Measurements from ENCODE around the gene SMIM36.
"Not testable (repeated sequence)": the region's sequence is repeated elsewhere in the genome, so short reads cannot be mapped to it uniquely, and the experiment has no call there.

SMIM36 gene

DNA sequence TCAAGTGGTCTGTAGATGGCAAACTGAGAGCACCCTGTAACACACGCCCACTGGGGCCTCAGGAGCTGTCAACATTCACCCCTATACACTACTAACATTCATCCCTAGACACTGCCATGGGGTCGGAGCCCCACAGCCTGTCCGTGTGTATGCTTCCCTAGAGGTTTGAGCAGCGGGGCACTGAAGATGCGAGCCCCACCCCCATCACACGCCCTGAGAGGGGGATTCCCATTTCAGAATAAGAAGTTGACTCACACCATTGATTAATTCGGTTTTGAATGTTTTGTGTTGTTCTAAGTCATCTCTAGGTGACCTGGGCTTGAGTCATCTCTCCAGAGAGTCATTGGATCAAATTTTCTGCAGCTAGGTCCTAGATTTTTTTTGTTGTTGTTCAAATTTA, 52.3 kb downstream of the SMIM36 start:
- H3K27ac ChIP-seq = no peak overlapping the region
- DNase-seq (ENCODE audit: low read depth, low spot score) = no peak

DNA sequence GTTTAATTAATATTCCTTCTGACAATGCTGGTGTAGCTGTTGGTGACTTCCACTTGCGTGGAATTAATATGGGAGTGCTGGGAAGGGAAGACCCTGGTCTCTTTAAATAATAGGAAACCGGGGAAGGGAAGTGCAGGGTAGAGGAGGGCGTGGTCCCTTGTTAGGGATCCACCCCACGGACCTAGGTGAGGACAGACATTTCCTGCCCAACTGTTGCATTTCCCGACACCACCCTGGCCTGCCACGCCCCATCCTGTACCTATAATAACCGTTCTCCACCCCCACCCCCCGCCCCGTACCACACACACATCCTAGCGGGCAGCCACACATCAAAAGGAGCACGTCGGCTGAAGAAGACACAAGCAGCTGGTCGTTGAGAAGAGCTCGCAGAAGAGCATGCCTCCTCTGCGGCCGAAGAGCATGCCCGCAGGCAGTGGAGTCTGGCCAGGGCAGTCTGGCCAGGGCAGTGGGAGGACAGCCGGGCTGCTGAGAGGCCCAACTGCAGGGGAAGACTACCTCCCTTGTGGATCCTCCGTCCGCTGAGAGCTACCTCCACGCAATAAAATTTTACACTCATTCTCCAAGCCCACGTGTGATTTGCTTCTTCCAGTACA, 52.9 kb downstream of the SMIM36 start:
- no peak overlapping the region for H3K27ac ChIP-seq
- no peak for DNase-seq (ENCODE audit: low read depth, low spot score)

DNA sequence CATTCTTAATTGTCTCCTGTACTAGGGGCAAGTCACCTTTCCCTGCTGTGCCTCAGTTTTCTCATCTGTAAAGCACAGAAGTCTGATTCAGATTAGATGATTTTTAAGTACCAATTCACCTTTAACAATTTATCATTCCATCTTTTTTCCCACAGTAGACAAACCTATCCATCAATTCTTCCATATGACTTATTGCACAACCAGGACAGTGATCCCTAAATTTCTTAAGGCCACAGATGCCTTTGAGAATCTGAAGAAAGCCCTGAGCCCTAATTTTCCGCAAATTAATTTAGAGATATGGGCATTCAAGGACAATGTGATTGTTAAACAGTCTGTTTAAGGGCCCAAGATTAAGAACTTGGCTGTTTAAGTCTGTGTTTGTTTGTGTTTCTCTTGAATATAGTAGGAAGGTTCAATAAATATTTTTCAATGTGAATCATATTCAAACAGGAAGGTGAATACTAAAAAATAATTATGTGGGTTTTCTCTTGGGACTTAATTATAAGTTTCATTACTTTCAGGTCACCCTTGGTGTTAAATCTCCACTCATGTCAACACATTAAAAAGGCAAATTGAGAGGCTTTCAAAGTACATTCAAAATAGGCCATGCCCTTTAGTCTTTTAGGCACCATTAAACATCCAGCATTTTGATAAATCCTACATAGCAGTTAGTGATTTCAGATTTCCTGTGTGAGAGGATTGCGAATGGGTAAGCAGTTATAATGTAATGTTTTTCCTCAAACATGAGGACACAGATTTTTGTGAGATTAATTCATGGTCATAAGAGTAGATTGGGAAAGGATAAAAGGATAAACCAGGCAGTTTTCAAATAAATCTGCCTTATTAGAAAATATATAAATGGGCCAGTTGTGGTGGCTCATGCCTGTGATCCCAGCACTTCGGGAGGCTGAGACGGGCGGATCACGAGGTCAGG, 54.7 kb downstream of the SMIM36 start:
- no peak for DNase-seq (ENCODE audit: low read depth, low spot score)
- H3K27ac ChIP-seq = no peak overlapping the region

DNA sequence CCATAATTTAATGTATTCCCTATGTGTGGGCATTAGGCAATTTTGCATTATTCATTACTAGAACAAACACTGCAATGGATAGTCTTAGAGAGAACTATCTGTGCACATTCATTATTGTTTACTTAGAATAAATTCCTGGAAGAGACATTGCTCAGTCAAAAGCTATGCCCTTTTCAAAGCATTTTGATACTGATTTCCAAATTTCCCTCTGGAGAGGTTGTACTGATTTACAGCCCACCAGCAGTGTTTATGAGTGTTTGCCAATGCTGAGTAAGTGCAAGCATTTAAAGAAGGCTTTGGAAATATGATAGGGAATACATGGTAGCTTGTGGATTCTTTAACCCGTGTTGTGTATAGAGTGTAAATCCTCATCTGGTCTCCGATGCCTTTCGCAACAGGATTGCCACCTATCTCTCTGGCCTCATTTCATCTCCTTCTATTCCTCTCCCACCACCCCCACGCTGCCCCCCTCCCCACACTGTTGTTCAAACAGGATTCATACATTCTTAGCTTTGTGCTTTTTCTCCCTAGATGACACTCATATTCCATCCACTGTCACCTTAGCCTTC, 56.3 kb downstream of the SMIM36 start:
- no peak overlapping the region for H3K27ac ChIP-seq
- no peak for DNase-seq (ENCODE audit: low read depth, low spot score)

DNA sequence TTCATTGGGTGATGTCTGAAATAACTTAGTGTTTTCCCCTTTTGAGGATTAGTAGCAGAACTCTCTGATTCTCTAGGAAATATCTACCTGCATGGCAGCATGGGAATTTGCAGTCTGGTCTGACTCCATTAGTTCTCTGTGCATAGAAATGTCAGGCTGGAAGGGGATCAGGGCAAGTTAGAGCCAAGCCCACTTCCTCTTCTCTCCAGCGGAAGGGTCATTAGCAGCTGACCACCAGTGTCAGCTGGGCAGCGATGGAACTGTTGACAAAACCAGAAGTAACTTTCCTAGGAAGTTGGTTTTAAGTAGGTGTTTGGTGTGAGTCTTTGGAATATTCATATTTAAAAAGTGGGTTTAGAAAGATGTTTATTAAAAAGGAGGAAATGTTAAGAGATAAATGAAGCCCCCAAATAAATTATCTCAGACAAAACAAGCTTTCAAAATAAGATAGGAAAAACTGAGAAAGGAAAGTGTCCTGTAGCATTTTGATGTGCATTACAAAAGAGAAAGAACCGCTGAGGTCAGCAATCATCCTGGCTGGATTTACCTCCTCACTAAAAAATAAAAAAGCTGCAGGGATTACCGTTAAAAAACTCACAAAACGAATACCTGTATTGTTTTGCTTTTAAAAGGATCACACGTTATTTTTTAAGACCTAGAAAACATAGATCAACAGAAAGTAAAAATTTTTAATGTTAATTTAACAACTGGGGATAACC, 57.3 kb downstream of the SMIM36 start:
- no peak for DNase-seq (ENCODE audit: low read depth, low spot score)
- H3K27ac ChIP-seq = no peak overlapping the region

DNA sequence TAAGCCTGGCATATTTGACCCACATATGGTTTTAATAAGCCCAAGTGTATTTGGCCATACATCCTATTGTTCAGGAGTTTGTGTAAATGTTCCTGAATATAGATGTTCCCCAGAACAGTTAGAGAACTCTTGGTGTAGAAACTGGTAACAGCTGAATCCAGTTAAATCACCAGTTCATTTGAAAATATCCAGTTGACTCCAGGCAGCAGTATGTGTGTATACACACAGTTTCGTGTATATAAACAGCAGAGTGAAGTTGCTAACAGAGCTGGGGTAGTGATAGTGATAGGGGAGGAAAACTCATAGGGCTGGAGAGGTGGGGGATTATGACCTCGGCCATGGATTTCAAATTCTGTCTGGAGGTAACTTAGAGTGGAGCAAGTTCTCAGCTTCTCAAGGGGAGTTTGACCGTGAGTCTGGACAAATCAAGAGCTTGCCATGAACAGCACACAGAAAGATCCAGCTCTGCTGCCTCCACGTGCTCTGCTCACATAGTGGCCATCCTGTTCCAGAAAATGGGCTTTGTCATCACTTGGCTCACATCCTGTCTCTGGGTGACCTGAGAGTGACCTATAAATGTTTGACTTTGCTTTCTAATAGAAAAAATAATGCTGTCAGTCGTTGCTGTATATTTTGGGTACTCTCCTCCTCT, 59.0 kb downstream of the SMIM36 start:
- H3K27ac ChIP-seq = no peak overlapping the region
- no peak for DNase-seq (ENCODE audit: low read depth, low spot score)

DNA sequence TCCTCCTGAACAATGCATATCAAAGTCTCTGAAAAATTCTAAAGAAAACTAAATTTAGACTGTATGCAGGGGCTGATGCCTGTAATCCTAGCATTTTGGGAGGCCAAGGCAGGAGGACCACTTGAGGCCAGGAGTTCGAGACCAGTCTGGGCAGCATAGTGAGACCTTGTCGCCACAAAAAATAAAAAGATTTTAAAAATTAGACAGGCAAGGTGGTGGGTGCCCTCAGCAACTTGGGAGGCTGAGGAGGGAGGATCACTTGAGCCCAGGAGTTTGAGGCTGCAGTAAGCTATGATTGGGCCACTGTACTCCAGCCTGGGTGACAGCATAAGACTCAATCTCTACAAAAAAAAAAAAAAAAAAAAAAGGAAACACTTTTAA, 59.5 kb downstream of the SMIM36 start:
- no peak for DNase-seq (ENCODE audit: low read depth, low spot score)
- H3K27ac ChIP-seq = no peak overlapping the region

DNA sequence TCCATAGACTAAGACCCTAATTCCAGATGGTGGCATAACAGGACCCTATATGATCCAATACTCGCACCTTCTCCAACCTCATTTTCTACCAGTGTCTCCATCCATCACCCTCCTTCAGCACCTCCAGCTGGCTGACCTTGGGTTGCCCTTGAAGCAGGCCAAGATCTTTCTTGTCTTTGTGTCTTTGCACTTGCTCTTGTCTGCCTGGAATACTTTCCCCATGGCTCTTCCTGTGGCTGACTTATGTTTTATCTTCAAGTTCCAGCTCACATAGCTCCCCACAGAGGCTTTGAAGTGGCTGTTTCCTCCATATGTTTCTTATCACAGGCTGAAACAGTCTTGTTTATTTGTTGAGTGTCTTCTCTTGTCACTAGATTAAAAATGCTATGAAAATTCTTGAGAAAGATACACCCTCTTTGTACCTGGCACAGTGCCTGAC, 60.0 kb downstream of the SMIM36 start:
- no peak overlapping the region for H3K27ac ChIP-seq
- DNase-seq (ENCODE audit: low read depth, low spot score) = no peak

DNA sequence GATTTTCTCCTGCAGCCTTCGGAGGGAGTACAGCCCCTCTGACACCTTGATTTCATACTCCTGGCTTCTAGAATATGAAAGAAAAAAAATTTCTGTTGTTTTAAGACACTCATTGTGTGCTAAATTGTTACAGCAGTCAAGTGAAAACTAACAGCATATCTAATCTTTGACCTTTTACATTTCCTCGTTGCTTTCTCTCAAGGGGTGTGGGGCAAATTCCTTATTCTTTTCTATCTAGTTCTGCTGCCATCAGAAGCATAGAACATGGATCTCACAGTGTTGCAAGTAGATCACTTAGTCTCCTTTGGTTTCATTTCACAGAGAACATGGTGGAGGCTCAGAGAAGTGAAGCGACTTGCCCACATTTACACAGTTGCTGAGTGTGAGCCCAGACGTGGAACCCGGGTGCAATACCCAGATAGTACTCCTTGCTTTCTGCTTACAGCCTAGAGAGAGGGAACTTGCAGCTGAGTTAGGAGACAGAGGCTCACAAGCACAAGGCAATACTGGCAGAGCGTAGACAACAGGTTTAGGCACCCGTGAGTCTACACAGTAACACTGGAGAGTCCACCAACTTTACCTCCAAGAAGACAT, 60.9 kb downstream of the SMIM36 start:
- no peak overlapping the region for H3K27ac ChIP-seq
- DNase-seq (ENCODE audit: low read depth, low spot score) = no peak

DNA sequence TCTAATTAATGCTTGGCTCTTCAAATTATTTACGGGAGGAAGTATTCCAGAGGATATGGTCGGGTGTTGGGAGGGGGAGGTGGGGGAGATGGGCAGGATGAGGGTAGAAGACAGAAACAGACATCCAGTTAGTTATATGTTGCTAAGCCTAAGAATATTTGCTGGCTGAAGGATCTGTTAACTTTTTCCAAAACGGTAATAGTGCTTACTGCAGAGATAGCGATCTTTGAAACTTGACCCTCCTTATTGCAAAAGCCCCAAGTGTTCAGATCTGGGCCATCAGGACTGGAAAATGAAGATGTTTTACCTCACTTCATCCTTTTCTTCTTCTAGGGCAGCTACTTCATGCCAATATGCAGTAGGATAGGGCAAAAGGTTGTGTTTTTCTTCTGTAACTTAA, 62.6 kb downstream of the SMIM36 start:
- H3K27ac ChIP-seq = no peak overlapping the region
- DNase-seq (ENCODE audit: low read depth, low spot score) = no peak

DNA sequence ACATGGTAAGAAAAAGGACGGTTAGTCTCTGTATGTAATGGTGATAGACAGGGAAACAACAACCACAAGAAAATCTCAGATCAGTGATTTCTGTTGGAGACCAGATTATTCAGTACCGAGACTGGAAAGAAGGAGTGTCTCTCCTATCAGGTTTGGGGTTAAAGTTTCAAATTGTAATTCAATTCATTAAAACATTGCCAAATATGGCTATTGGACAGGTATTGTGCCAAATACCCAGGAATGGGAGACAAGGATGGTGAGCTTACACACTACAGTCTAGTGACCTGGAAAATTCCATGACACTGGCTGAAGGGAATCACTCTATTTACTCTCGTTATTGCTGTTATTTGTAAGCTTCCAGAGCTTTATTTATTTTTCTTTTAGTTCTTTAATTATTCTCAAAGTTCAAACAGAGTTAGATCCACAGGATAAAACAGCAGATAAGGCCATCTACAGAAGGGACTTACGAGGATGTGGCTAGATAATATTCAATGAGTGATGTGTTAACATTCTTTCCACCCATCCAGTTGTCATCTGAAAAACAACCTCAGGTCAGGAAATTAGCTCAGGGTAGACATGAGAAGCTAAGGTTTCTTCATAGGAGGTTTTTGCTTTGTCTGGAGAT, 64.6 kb downstream of the SMIM36 start:
- DNase-seq (ENCODE audit: low read depth, low spot score) = no peak

DNA sequence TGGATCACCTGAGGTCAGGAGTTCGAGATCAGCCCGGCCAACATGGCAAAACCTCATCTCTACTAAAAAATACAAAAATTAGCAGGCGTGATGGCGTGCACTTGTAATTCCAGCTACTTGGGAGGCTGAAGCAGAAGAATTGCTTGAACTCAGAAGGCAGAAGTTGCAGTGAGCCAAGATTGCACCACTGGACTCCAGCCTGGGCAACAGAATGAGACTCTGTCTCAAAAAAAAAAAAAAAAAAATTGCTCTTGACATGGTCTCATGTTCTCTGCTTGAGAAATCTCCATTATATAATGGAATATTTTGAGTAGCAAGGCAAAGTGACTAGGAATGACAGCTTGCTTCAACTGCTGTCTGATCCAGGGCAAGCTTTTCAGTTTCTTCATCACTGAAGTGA, 65.2 kb downstream of the SMIM36 start:
- DNase-seq (ENCODE audit: low read depth, low spot score); H3K27ac ChIP-seq: not testable (repeated sequence)

More for the DNA sequence above, 64.6 kb downstream of the SMIM36 start:
- H3K27ac ChIP-seq = no peak overlapping the region

DNA sequence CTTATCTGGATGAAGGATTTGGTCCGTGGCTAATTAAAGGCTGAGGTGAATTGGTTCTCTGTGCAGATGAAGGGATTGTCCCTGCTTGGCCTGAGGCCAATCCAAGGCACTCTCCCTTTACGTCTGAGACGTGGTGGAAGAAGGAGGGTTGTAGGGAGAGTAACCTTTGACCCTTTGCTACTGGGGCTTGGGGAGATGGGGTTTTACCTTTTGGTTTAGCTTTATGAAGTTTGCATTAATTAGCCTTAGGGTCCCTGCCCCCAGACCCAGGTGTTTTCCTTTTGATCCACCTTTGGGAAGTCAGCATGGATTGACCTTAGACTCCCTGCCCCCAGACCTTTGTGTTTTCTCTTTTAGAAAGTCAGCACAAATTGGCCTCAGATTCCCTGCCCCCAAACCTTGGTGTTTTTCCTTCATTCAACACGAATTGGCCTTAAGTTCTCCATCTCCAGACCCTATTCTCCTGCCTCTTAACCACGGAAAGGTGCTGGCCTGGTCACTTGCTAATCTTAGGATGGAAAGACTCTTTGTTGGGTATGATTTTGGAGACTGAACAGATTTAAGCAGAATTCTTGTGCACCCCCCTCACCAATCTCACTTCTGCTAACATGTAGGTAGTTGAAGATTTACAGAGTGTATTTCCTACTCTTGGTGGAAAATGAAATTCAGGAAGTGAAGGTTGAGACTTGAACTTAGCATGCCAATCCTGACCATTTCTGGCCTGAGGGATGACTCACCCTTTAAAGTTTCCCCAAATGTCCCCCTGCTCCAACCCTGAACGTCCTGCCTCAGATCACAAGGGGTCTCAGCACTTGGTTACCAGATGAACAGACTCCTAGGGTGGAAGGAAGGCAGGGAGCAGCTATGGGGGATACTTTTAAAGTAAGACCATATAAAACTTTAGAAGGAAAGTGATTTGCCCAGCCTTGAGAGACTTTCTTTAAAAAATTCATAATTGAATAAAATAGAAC, 66.5 kb downstream of the SMIM36 start:
- DNase-seq (ENCODE audit: low read depth, low spot score) = no peak
- no peak overlapping the region for H3K27ac ChIP-seq

DNA sequence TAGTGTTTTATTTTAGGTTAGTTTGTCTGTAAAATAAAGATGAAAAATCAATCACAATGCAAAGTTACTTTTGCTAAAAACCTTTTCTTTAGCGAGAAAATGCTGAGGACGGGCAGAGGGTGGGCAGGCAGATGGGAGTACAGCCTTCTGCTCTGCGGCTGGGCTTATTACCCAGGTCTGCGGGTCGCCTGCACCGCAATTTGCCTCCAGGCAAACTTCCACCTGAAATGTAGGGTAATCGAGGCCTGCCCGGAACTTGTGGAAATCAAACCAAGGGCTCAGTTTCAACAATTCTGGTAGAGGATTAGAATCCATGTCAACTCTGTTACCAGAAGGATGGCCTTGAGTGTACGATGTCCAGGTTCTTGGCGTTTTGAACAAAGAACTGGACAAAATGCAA, 67.3 kb downstream of the SMIM36 start:
- H3K27ac ChIP-seq = no peak overlapping the region
- no peak for DNase-seq (ENCODE audit: low read depth, low spot score)

DNA sequence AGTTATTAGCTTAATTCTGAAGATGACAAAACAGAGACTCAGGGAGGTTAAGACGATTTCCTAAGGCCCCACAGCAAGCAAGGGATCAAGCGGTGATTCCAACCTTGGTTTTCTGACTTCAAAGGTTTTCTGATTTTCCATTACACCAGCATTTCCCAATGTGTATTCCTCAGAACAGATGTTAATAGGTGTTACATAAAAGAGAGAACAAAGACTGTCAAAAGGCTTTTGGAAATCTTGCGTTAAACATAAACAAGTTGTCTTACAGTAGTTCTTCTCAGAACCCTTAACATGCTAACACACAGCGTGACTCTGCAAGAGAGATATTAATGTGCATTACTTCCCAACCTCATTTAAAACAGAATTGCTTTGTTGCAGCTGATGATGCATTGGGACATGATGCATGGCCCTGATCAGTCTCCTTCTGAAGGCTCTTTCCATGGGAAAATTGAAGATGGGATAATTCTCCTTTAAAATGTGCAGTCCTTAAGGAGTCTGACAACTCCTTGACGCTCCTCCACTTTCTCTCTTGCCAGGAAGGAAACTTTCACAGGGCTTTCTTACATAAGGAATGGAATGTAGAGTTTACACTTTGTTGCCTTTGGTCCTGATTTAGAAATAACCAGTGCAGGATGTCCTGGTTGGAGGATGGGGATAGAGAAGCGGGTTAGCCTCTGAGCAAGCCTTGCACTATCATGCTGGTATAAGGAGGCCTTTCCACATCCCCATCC, 68.1 kb downstream of the SMIM36 start:
- DNase-seq (ENCODE audit: low read depth, low spot score) = no peak
- H3K27ac ChIP-seq = no peak overlapping the region

DNA sequence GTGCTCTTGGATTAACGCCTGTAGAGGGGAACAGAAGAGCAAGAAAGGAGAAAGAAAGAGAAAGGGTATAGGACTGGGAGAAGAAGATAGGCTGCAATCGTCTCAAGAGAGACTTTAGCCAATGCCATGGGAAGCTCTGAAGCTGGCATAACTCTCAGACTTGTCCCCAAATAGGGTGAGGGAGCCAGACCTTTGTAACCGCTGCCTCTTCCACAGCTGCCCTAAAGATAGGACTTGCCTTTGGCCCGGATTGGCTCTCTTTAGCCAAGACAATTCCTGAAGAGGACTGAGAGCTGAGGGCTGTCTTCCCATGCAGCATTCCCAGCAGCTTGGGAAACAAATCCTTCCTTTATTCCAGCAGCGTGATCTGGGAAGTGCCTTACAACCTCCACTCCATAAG, 68.8 kb downstream of the SMIM36 start:
- no peak for DNase-seq (ENCODE audit: low read depth, low spot score)
- H3K27ac ChIP-seq = no peak overlapping the region

DNA sequence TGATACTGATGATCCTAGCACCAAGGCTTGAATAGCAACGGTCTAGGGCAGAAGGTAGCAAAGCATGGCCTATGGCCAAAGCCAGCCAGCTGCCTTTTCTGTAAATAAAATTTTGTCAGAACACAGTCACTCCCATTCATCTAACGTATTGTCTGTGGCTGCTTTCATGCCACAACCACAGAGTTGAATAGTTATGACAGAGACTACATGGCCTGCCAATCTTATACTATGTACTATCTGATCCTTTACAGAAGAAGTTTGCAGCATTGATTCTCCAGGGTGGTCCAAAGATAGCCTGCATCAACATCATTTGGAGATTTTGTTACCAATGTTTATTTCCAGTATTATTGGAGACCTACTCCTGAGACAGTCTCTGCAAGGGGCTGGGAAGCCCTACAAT, 69.7 kb downstream of the SMIM36 start:
- no peak overlapping the region for H3K27ac ChIP-seq
- no peak for DNase-seq (ENCODE audit: low read depth, low spot score)

DNA sequence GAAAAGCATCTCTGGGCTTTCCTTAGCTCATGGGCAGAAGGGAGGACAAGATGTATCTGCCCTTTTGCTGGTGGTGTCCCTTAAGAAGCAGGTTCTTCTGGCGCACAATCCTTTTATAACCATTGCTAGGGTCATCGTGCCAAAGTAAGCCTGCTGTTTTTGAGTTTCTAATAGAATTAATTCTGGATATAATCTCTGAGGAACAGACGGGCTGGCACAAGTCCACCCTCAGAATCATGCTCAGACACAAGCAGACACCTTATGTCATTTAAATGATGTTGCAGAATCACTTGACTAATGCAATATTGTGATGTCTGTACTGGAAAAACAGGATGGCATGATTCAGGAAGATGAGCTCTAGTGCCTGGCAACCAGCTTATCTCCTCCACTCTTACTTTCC, 70.9 kb downstream of the SMIM36 start:
- no peak for DNase-seq (ENCODE audit: low read depth, low spot score)
- H3K27ac ChIP-seq = no peak overlapping the region

All from epithelial cell of prostate (primary cell).